Measurements from ENCODE around the gene SPEM2. TPM values are rescaled to one million over a fixed set of nuclear protein-coding genes. Genes with fewer than 3 reads are reported as not detected.

The SPEM2 gene
- total RNA-seq, 1 experiment from 2014 or later: not detected

GRCh38 chr17:7431231-7431630 is 5.8 kb downstream of the SPEM2 start:
- Histone ChIP-seq H4K91ac (ENCODE audit: insufficient read length, low read depth, low read length) (no peak overlapping the region), H3K9me3 (ENCODE audit: control insufficient read depth, low read depth, low read length) (no peaks in the 10 kb centered on the region), H3K23ac (ENCODE audit: insufficient read length, low read depth, low read length) (no peak overlapping the region), H2BK20ac (ENCODE audit: low read depth, low read length, poor library complexity, severe bottlenecking) (no peak overlapping the region), H3K4ac (ENCODE audit: low read depth, low read length) (no peak overlapping the region), H4K5ac (ENCODE audit: insufficient read length, low read depth, low read length) (no peak overlapping the region), H3K23me2 (ENCODE audit: insufficient read length, low read depth, low read length, poor library complexity, severe bottlenecking) (peaks cover 6% of the 10 kb centered on the region), H3K14ac (ENCODE audit: insufficient read depth, low read length) (no peak overlapping the region), H2BK12ac (ENCODE audit: insufficient read length, low read depth, low read length) (no peak overlapping the region), H2AFZ (ENCODE audit: low read length) (no peak overlapping the region), H2AK5ac (ENCODE audit: insufficient read length, low read length) (no peak overlapping the region), H3K79me1 (ENCODE audit: insufficient read depth, low read depth, low read length, poor library complexity, severe bottlenecking) (no peaks in the 10 kb centered on the region), H2BK15ac (ENCODE audit: low read depth, low read length) (no peak overlapping the region), H4K20me1 (ENCODE audit: control insufficient read depth, insufficient read depth, insufficient read length) (no peaks in the 10 kb centered on the region), H3K79me2 (ENCODE audit: insufficient read depth, low read length) (no peaks in the 10 kb centered on the region), H3K27ac (ENCODE audit: insufficient read length, low read depth, low read length) (no peak overlapping the region), H3K9ac (ENCODE audit: extremely low read depth, insufficient read length, low read length) (no peak overlapping the region), H3K56ac (ENCODE audit: insufficient read length, low read depth, low read length) (no peak overlapping the region), H4K8ac (replicated peaks; ENCODE audit: insufficient read length, low read depth, low read length) (no peak overlapping the region), H2BK5ac (ENCODE audit: insufficient read length, low read length) (no peak overlapping the region), H2BK120ac (ENCODE audit: low read depth, low read length, poor library complexity, severe bottlenecking) (no peak overlapping the region), H3K27me3 (ENCODE audit: insufficient read depth, low read length) (no peaks in the 10 kb centered on the region; the same call in 1 of the 2 replicates), H3K4me2 (ENCODE audit: insufficient read depth, insufficient read length, low read length) (no peak overlapping the region), H3K18ac (ENCODE audit: insufficient read length, low read depth, low read length) (no peak overlapping the region), H3K4me1 (ENCODE audit: insufficient read depth, low read length) (no peaks in the 10 kb centered on the region), H3T11ph (ENCODE audit: low read length) (no peak overlapping the region)
- WGBS (ENCODE audit: extremely low coverage, insufficient read length, low lambda C conversion rate): no CpG with 5 or more reads among the region's 1 CpG
- H3K27ac Mint-ChIP-seq: no peak overlapping the region
- DNase-seq: no peak
- H3K9me3 Mint-ChIP-seq: no peaks in the 10 kb centered on the region; a peak in 1 of 5 replicates
- H3K36me3 Mint-ChIP-seq (ENCODE audit: insufficient read depth in 1 of 3, low read depth in 3 of 3): no peaks in the 10 kb centered on the region
- peaks cover 3% of the 10 kb centered on the region in 2 experiments; a peak in 3 of 4 replicates for H3K4me1 Mint-ChIP-seq
- TF ChIP-seq CTCF (conservative IDR thresholded peaks at IDR 0.05): no peak
- H3K4me3 Mint-ChIP-seq: no peak overlapping the region
- peaks cover 17% of the 10 kb centered on the region for H3K27me3 Mint-ChIP-seq (ENCODE audit: low read depth)
